Mesenchymal stem cell (in vitro differentiated cells and primary cell): ENCODE results near the gene AKT2.
A peak's percentile ranks its signal among the peaks of the same experiment; 100 is the strongest.

Experiments used
- DNase-seq: peaks from one replicate; pipeline ENCODE4 v3.0.0-alpha.2; 2013
- H2AFZ ChIP-seq: one replicate; pipeline ENCODE4 v1.6.1; 2013; ENCODE audit warnings: low read depth, mild to moderate bottlenecking, control low read depth, inconsistent platforms, low read length, moderate library complexity
- H2AK5ac ChIP-seq: 2 replicates; pipeline ENCODE4 v1.6.1; 2013; ENCODE audit warnings: low read length, moderate library complexity, mild to moderate bottlenecking, inconsistent platforms; ENCODE audit not compliant: severe bottlenecking
- H2BK120ac ChIP-seq: one replicate; pipeline ENCODE4 v1.6.1; 2013; ENCODE audit warnings: low read depth, mild to moderate bottlenecking, inconsistent platforms, low read length, moderate library complexity
- H2BK12ac ChIP-seq, 2 experiments: one replicate each; pipeline ENCODE4 v1.6.1; 2013; ENCODE audit warnings: inconsistent platforms in 2 of 2, low read length in 2 of 2, mild to moderate bottlenecking in 2 of 2, moderate library complexity in 2 of 2, control low read depth in 1 of 2
- H2BK15ac ChIP-seq: one replicate; pipeline ENCODE4 v1.6.1; 2013; ENCODE audit warnings: mild to moderate bottlenecking, low read depth, inconsistent platforms; ENCODE audit not compliant: poor library complexity, severe bottlenecking
- H2BK5ac ChIP-seq: 2 replicates; pipeline ENCODE4 v1.6.1; 2013; ENCODE audit warnings: low read depth, mild to moderate bottlenecking, low read length, control low read depth, inconsistent platforms; ENCODE audit not compliant: poor library complexity, severe bottlenecking
- H3K14ac ChIP-seq, 2 experiments: one replicate each; pipeline ENCODE4 v1.6.1; 2013; ENCODE audit warnings: inconsistent platforms in 2 of 2, low read length in 2 of 2, control low read depth in 1 of 2, mild to moderate bottlenecking in 1 of 2, moderate library complexity in 1 of 2
- H3K18ac ChIP-seq, 2 experiments: one replicate each; pipeline ENCODE4 v1.6.1; 2013; ENCODE audit warnings: inconsistent platforms in 2 of 2, low read length in 2 of 2, control low read depth in 1 of 2, low read depth in 1 of 2, mild to moderate bottlenecking in 1 of 2
- H3K23ac ChIP-seq, 2 experiments: one replicate each; pipeline ENCODE4 v1.6.1; 2013; ENCODE audit warnings: inconsistent platforms in 2 of 2, low read length in 2 of 2, mild to moderate bottlenecking in 2 of 2, moderate library complexity in 2 of 2, control low read depth in 1 of 2
- H3K27ac ChIP-seq: 2 replicates; pipeline ENCODE4 v1.5.1; 2013; ENCODE audit warnings: mild to moderate bottlenecking, moderate library complexity, low read length, control low read depth, inconsistent platforms; ENCODE audit not compliant: poor library complexity, severe bottlenecking
- H3K27me3 ChIP-seq, 2 experiments: 2 replicates each; pipeline versions ENCODE4 v1.6.1 to v1.7.0; 2013; ENCODE audit warnings: low read length in 2 of 2, mild to moderate bottlenecking in 2 of 2, moderate library complexity in 2 of 2, control low read depth in 1 of 2, inconsistent platforms in 1 of 2; ENCODE audit not compliant: control insufficient read depth in 1 of 2, insufficient read depth in 1 of 2
- H3K36me3 ChIP-seq, 2 experiments: 2 replicates each; pipeline versions ENCODE4 v1.6.1 to v1.7.0; 2013; ENCODE audit warnings: low read length in 2 of 2, control low read depth in 1 of 2, inconsistent platforms in 1 of 2, low read depth in 1 of 2, mild to moderate bottlenecking in 1 of 2; ENCODE audit not compliant: insufficient read depth in 2 of 2, control insufficient read depth in 1 of 2
- H3K4ac ChIP-seq, 2 experiments: one replicate each; pipeline ENCODE4 v1.6.1; 2013; ENCODE audit warnings: inconsistent platforms in 2 of 2, low read length in 2 of 2, mild to moderate bottlenecking in 2 of 2, moderate library complexity in 2 of 2, control low read depth in 1 of 2, low read depth in 1 of 2
- H3K4me1 ChIP-seq: 2 replicates; pipeline ENCODE4 v1.6.1; 2013; ENCODE audit warnings: low read depth, low read length, control low read depth; ENCODE audit not compliant: control insufficient read depth, insufficient read depth
- H3K4me2 ChIP-seq: 2 replicates; pipeline ENCODE4 v1.6.1; 2013; ENCODE audit warnings: low read length, mild to moderate bottlenecking, inconsistent platforms; ENCODE audit not compliant: poor library complexity, severe bottlenecking
- H3K4me3 ChIP-seq, 2 experiments: 2 replicates each; pipeline versions ENCODE4 v1.5.1 to v1.7.0; 2013; ENCODE audit warnings: low read length in 2 of 2, mild to moderate bottlenecking in 2 of 2, control low read depth in 1 of 2, low read depth in 1 of 2; ENCODE audit not compliant: insufficient read depth in 1 of 2
- H3K79me1 ChIP-seq: replicated peaks from 2 replicates; pipeline ENCODE4 v1.6.1; 2013; ENCODE audit warnings: mild to moderate bottlenecking, control low read depth, low read length, inconsistent platforms; ENCODE audit not compliant: poor library complexity, severe bottlenecking
- H3K9ac ChIP-seq: 2 replicates; pipeline ENCODE4 v1.7.0; 2013; ENCODE audit warnings: mild to moderate bottlenecking, low read length, moderate library complexity
- H3K9me3 ChIP-seq: 2 replicates; pipeline ENCODE4 v1.7.0; 2013; ENCODE audit warnings: mild to moderate bottlenecking, low read length; ENCODE audit not compliant: control insufficient read depth
- H4K8ac ChIP-seq: one replicate; pipeline ENCODE4 v1.6.1; 2013; ENCODE audit warnings: inconsistent platforms, mild to moderate bottlenecking, low read length, moderate library complexity
- H4K91ac ChIP-seq: one replicate; pipeline ENCODE4 v1.6.1; 2013; ENCODE audit warnings: mild to moderate bottlenecking, low read length, inconsistent platforms
- WGBS: methylation state at CpG from one replicate; pipeline ENCODE4 v1.1.7; 2013; ENCODE audit warnings: mixed read lengths; 5-methylcytosine and 5-hydroxymethylcytosine counted together

The AKT2 gene

DNA sequence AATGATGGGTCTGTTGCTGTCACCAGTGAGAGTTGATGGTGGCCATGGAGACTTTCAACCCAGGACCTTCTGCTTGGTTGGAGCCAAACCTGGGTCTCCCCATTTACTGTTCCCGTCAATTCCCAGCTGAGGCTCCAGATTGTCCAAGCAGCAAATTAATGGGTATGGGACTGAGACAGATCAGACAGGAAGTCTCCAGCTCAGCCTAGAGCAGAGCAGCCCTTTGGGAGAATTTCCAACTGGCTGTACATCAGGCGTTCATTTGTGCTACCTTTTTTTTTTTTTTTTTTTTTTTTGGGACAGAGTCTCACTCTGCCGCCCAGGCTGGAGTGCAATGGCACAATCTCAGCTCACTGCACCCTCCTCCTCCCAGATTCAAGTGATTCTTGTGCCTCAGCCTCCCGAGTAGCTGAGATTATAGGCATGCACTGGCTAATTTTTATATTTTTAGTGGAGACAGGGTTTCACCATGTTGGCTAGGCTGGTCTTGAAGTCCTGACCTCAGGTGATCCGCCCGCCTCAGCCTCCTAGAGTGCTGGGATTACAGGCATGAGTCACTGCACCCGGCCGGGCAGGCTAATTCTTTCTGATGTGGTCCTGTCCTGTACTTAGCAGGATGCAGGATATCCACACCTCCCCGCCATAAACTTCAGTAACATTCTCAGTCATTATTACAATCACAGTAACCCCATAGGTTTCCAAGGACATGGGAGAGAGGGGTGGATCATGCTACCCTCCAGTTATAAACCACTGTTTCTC is 84.6 kb downstream of the AKT2 start:
- H3K79me1 ChIP-seq: peaks cover 3% of the 10 kb centered on the region
- no peak overlapping the region for H3K14ac ChIP-seq
- H2BK5ac ChIP-seq: no peak overlapping the region
- no peaks in the 10 kb centered on the region for H3K4me1 ChIP-seq
- no peak overlapping the region for H2BK120ac ChIP-seq
- WGBS: 72% methylated on average over 8 of the region's 9 CpGs
- H2BK12ac ChIP-seq: no peak overlapping the region
- DNase-seq: peak; percentile 19
- H2AK5ac ChIP-seq: no peak overlapping the region
- no peak overlapping the region for H4K8ac ChIP-seq
- H3K18ac ChIP-seq: no peak overlapping the region
- H3K23ac ChIP-seq: no peak overlapping the region
- no peaks in the 10 kb centered on the region for H3K9me3 ChIP-seq
- no peak overlapping the region for H2BK15ac ChIP-seq
- H3K27me3 ChIP-seq: no peaks in the 10 kb centered on the region
- no peak overlapping the region for H2AFZ ChIP-seq
- H3K9ac ChIP-seq: no peak overlapping the region
- peaks cover 35 to 37% of the 10 kb centered on the region in 2 experiments for H3K36me3 ChIP-seq
- no peak overlapping the region for H3K4me2 ChIP-seq
- H3K4ac ChIP-seq: no peak overlapping the region
- H3K27ac ChIP-seq: no peak overlapping the region
- H3K4me3 ChIP-seq: no peak overlapping the region
- H4K91ac ChIP-seq: no peak overlapping the region

- Histone ChIP-seq H3K4ac (no peak overlapping the region), H3K79me1 (peaks cover 3% of the 10 kb centered on the region), H4K91ac (no peak overlapping the region), H2BK12ac (no peak overlapping the region), H3K27ac (no peak overlapping the region), H3K18ac (no peak overlapping the region), H3K4me2 (no peak overlapping the region), H3K23ac (no peak overlapping the region), H3K9ac (no peak overlapping the region), H2BK120ac (no peak overlapping the region), H3K4me1 (no peaks in the 10 kb centered on the region), H2AFZ (no peak overlapping the region), H2AK5ac (no peak overlapping the region), H3K27me3 (no peaks in the 10 kb centered on the region), H4K8ac (no peak overlapping the region), H3K36me3 (peaks cover 19 to 22% of the 10 kb centered on the region in 2 experiments), H2BK15ac (no peak overlapping the region), H2BK5ac (no peak overlapping the region), H3K14ac (no peak overlapping the region), H3K9me3 (no peaks in the 10 kb centered on the region), H3K4me3 (no peak overlapping the region)
- no peak for DNase-seq
- 97% methylated on average over 29 of the region's 29 CpGs for WGBS
These were observed 86.7 kb downstream of the AKT2 start for GRCh38 chr19:40198272-40198990.

DNA sequence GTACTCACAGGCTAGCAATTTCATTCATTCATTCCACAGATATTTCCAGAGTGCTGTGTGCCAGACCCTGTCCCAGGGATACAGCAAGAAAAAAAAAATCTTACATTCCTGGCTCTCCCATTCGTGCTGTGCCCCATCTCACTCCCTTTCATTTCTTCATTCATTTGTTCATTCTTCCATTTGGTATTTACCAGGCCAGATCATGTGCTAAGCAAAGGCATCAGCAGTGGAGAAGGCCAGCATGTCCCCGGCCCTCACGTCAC is 91.6 kb downstream of the AKT2 start:
- WGBS: 92% methylated on average over 3 of the region's 3 CpGs
- Histone ChIP-seq H3K14ac (no peak overlapping the region), H2AFZ (no peak overlapping the region), H2BK5ac (no peak overlapping the region), H3K79me1 (peaks cover 9% of the 10 kb centered on the region), H3K36me3 (peaks cover 5 to 7% of the 10 kb centered on the region in 2 experiments), H4K8ac (no peak overlapping the region), H3K9me3 (no peaks in the 10 kb centered on the region), H2BK12ac (no peak overlapping the region), H2BK15ac (no peak overlapping the region), H3K27ac (no peak overlapping the region), H3K4me2 (no peak overlapping the region), H4K91ac (no peak overlapping the region), H3K27me3 (no peaks in the 10 kb centered on the region), H3K4ac (no peak overlapping the region), H3K4me3 (no peak overlapping the region), H3K18ac (no peak overlapping the region), H2BK120ac (no peak overlapping the region), H3K4me1 (peaks cover 12% of the 10 kb centered on the region), H3K23ac (no peak overlapping the region), H2AK5ac (no peak overlapping the region), H3K9ac (no peak overlapping the region)
- DNase-seq: no peak

DNA sequence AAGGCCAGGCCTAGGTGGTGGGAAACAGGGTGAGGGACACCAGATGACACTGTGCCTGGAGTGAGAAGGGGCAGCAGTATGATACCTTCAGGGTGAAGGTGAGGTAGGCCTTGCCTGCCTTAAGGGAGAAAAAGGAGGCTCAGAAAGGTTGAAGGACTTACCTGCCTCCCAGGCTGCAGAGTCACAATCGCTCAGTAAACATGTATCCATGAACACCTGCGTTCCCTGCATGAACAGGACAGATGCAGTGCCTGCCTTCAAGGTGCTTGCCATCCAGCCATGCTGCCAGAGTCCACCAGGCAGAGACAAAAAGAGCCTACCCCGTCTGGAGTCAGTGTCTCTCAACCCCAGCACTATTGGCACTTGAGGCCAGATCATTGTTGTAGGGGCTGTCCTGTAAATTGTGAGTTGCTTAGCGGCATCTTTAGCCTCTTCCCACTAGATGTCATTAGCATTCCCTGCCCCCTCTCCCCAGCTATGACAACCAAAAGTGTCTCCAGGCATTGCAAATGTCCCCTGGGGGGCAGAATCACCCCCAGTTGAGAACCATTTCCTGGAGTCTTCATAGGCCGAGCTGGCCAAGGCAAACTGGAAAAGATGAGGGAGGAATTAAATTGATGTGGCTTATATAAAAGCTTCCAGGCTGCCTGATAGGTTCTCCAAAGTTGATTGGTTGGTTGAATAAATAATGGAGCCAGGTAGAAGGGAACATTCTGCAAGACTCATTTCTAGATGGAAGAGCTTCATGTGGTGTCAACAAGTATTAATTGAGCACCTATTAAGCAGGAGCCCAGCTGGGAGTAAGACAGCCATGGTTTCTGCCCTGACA is 92.2 kb downstream of the AKT2 start:
- 88% methylated on average over 5 of the region's 5 CpGs for WGBS
- H3K27ac ChIP-seq: no peak overlapping the region
- peak overlapping the region; percentile 80 for H3K4me2 ChIP-seq

More for the DNA sequence above, 92.2 kb downstream of the AKT2 start:
- Histone ChIP-seq H2BK12ac (no peak overlapping the region), H3K36me3 (peaks cover 0 to 2% of the 10 kb centered on the region in 2 experiments), H3K4ac (no peak overlapping the region), H3K4me3 (peak overlapping the region in 1 of 2 experiments; percentile 78), H2AFZ (no peak overlapping the region), H2AK5ac (no peak overlapping the region), H3K14ac (no peak overlapping the region), H2BK120ac (no peak overlapping the region), H4K8ac (no peak overlapping the region), H3K9me3 (no peaks in the 10 kb centered on the region), H2BK15ac (no peak overlapping the region), H3K18ac (no peak overlapping the region), H4K91ac (no peak overlapping the region), H2BK5ac (no peak overlapping the region), H3K4me1 (peaks cover 12% of the 10 kb centered on the region), H3K9ac (peak overlapping the region; percentile 77), H3K23ac (no peak overlapping the region), H3K27me3 (no peaks in the 10 kb centered on the region), H3K79me1 (peaks cover 9% of the 10 kb centered on the region)
- DNase-seq: no peak
